IPS-20b (cell line): Measurements from ENCODE around the gene SPDYE3.
"Not testable (repeated sequence)": the region's sequence is repeated elsewhere in the genome, so short reads cannot be mapped to it uniquely, and the experiment has no call there.

ENCODE experiments used
- H3K27ac ChIP-seq: one replicate; pipeline ENCODE4 v1.5.1; 2013; ENCODE audit warnings: low read length
- H3K27me3 ChIP-seq: 2 replicates; pipeline ENCODE4 v1.6.1; 2013; ENCODE audit warnings: mild to moderate bottlenecking, low read length, inconsistent platforms; ENCODE audit not compliant: insufficient read depth
- H3K36me3 ChIP-seq: 2 replicates; pipeline ENCODE4 v1.6.1; 2013; ENCODE audit warnings: low read depth, mild to moderate bottlenecking, inconsistent platforms, low read length, moderate library complexity; ENCODE audit not compliant: insufficient read depth
- H3K4me1 ChIP-seq: 2 replicates; pipeline ENCODE4 v1.6.1; 2013; ENCODE audit warnings: mild to moderate bottlenecking, control low read depth, inconsistent platforms, low read length, moderate library complexity; ENCODE audit not compliant: insufficient read depth
- H3K4me3 ChIP-seq: 2 replicates; pipeline ENCODE4 v1.5.1; 2013; ENCODE audit warnings: mild to moderate bottlenecking, low read length, inconsistent platforms
- H3K9ac ChIP-seq: 2 replicates; pipeline ENCODE4 v1.6.1; 2013; ENCODE audit warnings: low read depth, mild to moderate bottlenecking, inconsistent platforms, low read length, moderate library complexity
- H3K9me3 ChIP-seq: 2 replicates; pipeline ENCODE4 v1.6.1; 2013; ENCODE audit warnings: mild to moderate bottlenecking, low read depth, low read length, inconsistent platforms; ENCODE audit not compliant: insufficient read depth

SPDYE3 gene

DNA sequence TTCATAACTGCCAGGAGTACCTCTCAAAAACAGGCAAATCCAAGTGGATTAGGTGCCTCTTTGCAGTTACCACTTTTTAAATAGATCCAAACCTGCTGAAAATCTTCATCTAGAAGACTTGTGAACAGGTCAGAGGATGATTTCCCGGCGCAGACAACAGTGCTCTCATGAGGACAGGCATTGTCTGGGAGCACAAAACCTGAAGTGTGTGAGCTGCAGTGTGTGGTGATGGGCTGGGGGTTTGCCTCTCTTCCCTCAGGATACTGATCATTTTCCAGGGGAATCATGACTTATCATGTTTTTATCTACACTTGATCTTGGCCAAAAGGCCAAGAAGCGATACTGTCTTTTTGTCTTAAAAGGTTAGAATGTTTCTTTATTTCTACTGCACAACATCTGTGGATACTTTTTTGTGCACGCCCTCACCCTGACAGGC is 36.6 kb downstream of the SPDYE3 start:
- H3K4me3 ChIP-seq, H3K4me1 ChIP-seq, H3K9ac ChIP-seq, H3K9me3 ChIP-seq, H3K27me3 ChIP-seq, H3K27ac ChIP-seq: not testable (repeated sequence)
- H3K36me3 ChIP-seq = peaks cover 73% of the 10 kb centered on the region

DNA sequence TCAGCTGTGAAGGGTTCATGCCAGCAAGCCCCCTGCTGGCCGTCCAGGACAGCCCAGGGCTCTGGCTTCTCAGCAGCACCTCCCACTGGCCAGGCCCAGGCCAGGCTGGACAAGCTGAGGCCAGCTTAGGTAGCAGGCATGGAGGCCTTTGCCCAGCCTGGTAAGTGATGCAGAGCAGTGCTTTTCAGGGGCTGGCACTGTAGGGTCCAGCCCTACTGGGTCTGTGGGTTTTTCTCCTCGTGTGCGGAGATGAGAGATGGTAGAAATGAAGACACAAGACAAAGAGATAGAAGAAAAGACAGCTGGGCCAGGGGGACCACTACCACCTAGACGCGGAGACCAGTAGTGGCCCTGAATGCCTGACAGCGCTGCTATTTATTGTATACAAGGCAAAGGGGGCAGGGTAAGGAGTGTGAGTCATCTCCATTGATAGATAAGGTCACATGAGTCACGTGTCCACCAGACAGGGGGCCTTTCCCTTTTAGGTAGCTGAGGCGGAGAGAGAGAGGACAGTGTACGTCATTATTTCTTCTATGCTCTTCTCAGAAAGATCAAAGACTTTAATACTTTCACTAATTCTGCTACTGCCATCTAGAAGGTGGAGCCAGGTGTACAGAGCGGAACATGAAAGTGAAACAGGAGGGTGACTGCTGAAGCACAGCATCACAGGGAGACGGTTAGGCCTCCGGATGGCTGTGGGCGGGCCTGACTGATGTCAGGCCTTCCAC is 37.2 kb downstream of the SPDYE3 start:
- not testable (repeated sequence) for H3K9me3 ChIP-seq, H3K4me1 ChIP-seq, H3K9ac ChIP-seq, H3K27me3 ChIP-seq, H3K4me3 ChIP-seq, H3K27ac ChIP-seq
- peaks cover 73% of the 10 kb centered on the region for H3K36me3 ChIP-seq

DNA sequence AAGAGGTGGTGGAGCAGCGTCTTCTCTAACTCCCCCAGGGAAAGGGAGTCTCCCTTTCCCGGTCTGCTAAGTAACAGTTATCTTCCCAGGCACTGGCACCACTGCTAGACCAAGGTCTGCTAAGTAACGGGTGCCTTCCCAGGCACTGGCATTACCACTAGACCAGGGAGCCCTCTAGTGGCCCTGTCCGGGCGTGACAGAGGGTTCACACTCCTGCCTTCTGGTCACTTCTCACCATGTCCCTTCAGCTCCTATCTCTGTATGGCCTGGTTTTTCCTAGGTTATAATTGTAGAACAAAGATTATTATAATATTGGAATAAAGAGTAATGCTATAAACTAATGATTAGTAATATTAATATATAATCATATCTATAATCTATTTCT is 37.8 kb downstream of the SPDYE3 start:
- H3K27ac ChIP-seq, H3K9ac ChIP-seq, H3K4me3 ChIP-seq, H3K9me3 ChIP-seq, H3K4me1 ChIP-seq, H3K27me3 ChIP-seq: not testable (repeated sequence)
- peaks cover 78% of the 10 kb centered on the region for H3K36me3 ChIP-seq

DNA sequence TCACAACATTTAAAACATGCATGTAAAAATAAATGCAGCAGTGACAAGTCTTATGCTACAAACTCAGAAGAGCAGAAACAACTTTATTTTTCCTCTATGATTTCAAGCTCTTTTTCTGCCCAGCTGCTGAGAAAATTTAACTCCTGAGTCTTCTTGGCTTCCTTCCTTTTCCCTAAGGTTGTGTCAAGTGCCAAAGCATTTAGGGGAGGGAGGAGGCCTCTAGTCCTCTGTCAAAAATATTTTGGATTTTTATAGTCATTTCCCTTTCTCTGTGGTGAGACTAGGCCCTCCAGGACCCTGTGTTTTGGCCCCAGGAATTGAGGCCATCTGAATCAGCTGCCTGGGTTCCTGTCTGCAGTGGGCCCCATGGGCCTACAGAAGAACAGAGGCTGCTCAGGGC is 39.4 kb downstream of the SPDYE3 start:
- H3K27me3 ChIP-seq = no peaks in the 10 kb centered on the region
- no peak overlapping the region for H3K9ac ChIP-seq
- no peaks in the 10 kb centered on the region for H3K9me3 ChIP-seq
- no peaks in the 10 kb centered on the region for H3K4me1 ChIP-seq
- H3K4me3 ChIP-seq = no peak overlapping the region
- H3K27ac ChIP-seq = no peak overlapping the region
- H3K36me3 ChIP-seq = peaks cover 84% of the 10 kb centered on the region

DNA sequence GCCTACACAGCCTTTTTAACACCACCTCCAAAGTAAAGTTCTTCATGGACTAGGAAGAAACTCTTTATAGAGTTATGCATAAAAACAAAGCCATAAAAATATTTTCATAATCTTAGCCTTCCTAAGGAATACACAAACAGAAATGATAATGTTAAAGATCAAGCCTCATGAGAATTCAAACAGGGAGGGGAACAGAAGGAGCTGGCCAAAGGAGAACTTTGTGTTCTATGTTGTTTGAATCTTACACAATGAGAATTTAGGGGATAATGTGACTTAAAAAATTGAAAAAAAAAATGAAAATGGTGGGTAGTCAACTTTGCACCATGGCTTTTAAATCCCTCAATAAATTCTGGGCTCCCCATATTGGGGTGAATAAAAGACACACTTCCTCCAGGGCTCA is 41.3 kb downstream of the SPDYE3 start:
- no peaks in the 10 kb centered on the region for H3K27me3 ChIP-seq
- H3K4me1 ChIP-seq = no peaks in the 10 kb centered on the region
- H3K9me3 ChIP-seq = no peaks in the 10 kb centered on the region
- peaks cover 83% of the 10 kb centered on the region for H3K36me3 ChIP-seq
- H3K27ac ChIP-seq = no peak overlapping the region
- H3K4me3 ChIP-seq = no peak overlapping the region
- H3K9ac ChIP-seq = no peak overlapping the region

DNA sequence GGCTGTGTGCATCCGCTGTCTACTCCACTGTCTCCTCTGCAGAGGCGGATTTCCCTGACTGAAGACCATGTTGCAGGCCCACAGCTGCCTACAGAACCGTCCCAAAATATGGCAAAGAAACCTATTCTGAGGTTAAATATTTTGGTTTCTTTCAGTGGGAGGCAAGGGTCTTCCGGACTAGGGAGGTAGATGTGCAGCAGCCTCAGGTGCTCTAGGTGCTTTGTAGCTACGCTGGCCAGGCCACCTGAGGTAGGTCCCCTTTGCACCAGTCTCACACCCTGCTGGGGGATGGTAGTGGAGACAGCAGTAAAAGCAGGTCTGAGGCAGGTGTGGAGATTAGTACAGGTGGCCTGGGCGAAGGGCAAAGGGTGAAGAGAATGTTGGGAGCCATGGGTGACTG is 42.3 kb downstream of the SPDYE3 start:
- H3K27me3 ChIP-seq = no peaks in the 10 kb centered on the region
- no peak overlapping the region for H3K4me3 ChIP-seq
- H3K27ac ChIP-seq = no peak overlapping the region
- no peaks in the 10 kb centered on the region for H3K9me3 ChIP-seq
- no peak overlapping the region for H3K9ac ChIP-seq
- H3K4me1 ChIP-seq = no peaks in the 10 kb centered on the region
- peaks cover 86% of the 10 kb centered on the region for H3K36me3 ChIP-seq

DNA sequence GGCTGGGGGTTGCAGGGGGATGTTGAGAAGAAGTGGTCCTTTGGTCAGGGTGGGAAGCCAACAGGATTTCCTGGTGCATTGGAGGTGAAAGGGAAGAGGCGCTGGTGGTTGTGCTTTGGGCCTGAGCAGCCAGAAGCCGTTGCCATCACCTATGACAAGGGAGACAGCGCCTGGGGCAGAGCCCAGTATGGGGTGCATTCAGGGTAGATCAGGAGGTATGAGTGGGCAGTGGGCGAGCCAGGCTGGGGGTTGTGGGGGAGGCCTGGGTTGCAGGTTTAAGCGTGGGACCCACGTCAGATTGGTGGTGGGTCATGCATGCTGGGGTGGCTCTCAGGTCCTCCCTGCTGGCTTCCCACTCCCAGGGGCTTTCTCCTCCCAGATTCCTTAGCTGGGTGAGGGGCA is 44.2 kb downstream of the SPDYE3 start:
- no peak overlapping the region for H3K27ac ChIP-seq
- H3K4me3 ChIP-seq = no peak overlapping the region
- no peak overlapping the region for H3K9ac ChIP-seq
- peaks cover 85% of the 10 kb centered on the region for H3K36me3 ChIP-seq
- no peaks in the 10 kb centered on the region for H3K9me3 ChIP-seq
- no peaks in the 10 kb centered on the region for H3K27me3 ChIP-seq
- H3K4me1 ChIP-seq = no peaks in the 10 kb centered on the region

DNA sequence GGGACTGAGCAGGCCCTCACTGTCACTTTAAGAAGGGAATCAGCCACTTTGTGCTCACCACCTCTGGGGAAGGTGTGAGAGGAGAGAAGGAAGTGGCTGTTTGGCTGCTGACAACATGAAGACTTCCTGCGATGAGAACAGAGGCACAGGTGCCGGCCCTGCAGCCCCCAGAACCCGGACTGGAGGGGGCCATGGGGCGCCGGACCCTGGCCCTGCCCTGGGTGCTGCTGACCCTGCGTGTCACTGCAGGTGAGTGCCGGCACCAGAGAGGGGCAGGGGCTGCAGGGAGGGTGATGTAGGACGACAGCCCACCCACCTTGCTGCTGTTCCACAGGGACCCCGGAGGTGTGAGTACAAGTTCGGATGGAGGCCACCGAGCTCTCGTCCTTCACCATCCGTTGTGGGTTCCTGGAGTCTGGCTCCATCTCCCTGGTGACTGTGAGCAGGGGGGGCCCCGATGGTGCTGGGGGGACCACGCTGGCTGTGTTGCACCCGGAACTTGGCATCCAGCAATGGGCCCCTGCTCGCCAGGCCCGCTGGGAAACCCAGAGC is 44.8 kb downstream of the SPDYE3 start:
- H3K9me3 ChIP-seq, H3K9ac ChIP-seq, H3K4me1 ChIP-seq, H3K27ac ChIP-seq, H3K27me3 ChIP-seq, H3K4me3 ChIP-seq: not testable (repeated sequence)
- peaks cover 85% of the 10 kb centered on the region for H3K36me3 ChIP-seq

DNA sequence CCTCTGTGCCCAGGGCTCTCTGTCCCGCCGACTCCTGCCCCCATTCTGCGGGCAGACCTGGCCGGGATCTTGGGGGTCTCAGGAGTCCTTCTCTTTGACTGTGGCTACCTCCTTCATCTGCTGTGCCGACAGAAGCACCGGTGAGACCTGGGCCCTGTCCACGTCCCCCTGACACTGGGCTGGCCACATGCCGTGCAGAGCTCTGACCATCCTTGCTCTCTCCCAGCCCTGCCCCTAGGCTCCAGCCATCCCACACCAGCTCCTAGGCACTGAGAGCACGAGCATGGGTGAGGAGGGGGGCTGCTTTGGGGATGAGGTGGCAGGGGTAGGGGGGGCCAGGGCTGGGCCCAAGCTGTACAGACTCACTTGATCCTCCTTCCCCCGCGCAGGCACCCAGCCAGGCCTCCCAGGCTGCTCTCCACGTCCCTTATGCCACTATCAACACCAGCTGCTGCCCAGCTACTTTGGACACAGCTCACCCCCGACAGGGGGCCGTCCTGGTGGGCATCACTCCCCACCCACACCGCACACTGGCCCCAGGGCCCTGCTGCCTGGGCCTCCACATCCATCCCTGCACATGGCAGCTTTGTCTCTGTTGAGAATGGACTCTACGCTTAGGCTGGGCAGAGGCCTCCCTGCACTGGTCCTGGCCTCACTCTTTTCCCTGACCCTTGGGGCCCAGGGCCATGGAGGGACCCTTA is 45.6 kb downstream of the SPDYE3 start:
- no peaks in the 10 kb centered on the region for H3K27me3 ChIP-seq
- H3K9ac ChIP-seq = no peak overlapping the region
- no peaks in the 10 kb centered on the region for H3K9me3 ChIP-seq
- no peaks in the 10 kb centered on the region for H3K4me1 ChIP-seq
- H3K36me3 ChIP-seq = peaks cover 85% of the 10 kb centered on the region
- no peak overlapping the region for H3K27ac ChIP-seq
- H3K4me3 ChIP-seq = no peak overlapping the region

DNA sequence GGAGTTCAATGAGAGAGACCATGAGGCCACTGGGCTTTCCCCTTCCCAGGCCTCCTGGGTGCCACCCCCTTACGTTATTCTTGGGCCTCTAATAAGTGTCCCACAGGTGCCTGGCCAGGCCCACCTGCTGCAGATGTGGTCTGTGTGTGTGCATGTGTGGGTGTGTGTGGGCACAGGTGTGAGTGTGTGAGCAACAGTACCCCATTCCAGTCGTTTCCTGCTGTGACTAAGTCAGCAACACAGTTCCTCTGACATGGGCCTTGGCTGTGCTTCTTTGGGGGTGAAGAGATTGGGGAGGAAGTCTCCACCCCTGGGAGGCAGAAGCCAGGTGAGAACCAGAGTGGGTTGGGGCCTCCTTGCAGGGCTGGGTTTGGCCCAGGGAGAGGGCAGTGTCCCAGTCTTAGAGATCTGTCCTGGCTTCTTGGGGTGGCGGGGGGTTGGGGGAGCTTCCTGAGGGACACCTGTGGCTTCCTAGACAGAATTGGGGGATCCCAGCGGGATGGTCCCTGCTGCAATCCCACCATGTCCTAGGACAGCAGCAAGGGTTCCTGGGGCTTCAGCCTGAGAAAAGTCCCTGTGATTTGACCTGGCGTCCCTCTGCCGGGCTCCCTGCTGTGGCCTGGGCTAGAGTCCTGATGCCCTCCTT is 46.3 kb downstream of the SPDYE3 start:
- Histone ChIP-seq H3K36me3 (peaks cover 88% of the 10 kb centered on the region), H3K4me3 (no peak overlapping the region), H3K27me3 (no peaks in the 10 kb centered on the region), H3K9me3 (no peaks in the 10 kb centered on the region), H3K27ac (no peak overlapping the region), H3K4me1 (no peaks in the 10 kb centered on the region), H3K9ac (no peak overlapping the region)

DNA sequence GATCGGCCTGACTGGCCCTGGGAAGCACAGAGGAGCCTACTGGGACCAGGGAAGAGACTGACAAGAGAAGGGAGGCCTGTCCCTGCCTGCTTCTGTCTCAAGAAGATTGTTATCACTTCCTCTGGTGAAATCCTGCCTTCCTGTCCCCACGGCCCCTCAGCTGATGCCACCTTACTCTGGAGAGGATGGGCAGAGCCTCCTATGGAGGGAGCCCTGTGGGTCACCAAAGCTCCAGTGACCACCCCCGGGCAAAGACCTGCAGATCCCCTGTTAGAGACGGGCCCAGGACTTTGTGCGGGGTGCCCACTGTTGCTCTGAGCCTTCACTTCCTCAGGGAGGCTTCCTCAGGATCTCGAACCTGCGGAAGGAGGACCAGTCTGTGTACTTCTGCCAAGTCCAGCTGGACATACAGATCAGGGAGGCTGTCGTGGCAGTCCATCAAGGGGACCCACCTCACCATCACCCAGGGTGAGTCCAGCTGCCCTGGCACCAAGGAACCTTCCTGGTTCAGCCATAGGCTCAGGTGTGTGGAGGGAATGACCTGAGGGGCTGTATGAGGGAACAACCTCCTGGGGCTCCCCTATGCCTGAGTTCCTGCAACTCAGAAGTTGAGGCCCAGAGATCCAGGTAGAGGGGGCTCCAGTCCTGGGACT is 49.0 kb downstream of the SPDYE3 start:
- Histone ChIP-seq H3K9me3 (no peaks in the 10 kb centered on the region), H3K4me1 (no peaks in the 10 kb centered on the region), H3K36me3 (peaks cover 88% of the 10 kb centered on the region), H3K4me3 (no peak overlapping the region), H3K27ac (no peak overlapping the region), H3K9ac (no peak overlapping the region), H3K27me3 (no peaks in the 10 kb centered on the region)
